H1 (cell line): ENCODE results near the gene FRZB. TPM values are rescaled to one million over a fixed set of nuclear protein-coding genes. Genes with fewer than 3 reads are reported as not detected.

Source experiments
- CTCF ChIA-PET: fragments of 300-600 bp; sonication (Branson Sonifier 250); formaldehyde crosslinking; loops from one replicate; lab custom pipeline; 2021; ENCODE audit not compliant: partially characterized antibody; lab: Charles Lee
- POLR2A ChIA-PET: fragments of 300-600 bp; sonication (Branson Sonifier 250); formaldehyde crosslinking; loops from one replicate; lab custom pipeline; 2021; ENCODE audit warnings: inconsistent platforms; ENCODE audit not compliant: partially characterized antibody; lab: Charles Lee
- DNase-seq, 2 experiments: peaks; one replicate each; pipeline versions ENCODE4 v3.0.0 to v3.0.0-alpha.2; 2010 to 2022; ENCODE audit warnings: low spot score in 2 of 2, low read depth in 1 of 2, mixed read lengths in 1 of 2
- FAIRE-seq: peaks from 2 replicates; lab custom pipeline; 2011; peaks lifted over from hg19 to GRCh38; lab: Jason Lieb, UNC
- H2AFZ ChIP-seq: 2 replicates; pipeline ENCODE4 v1.8.1; 2012; ENCODE audit warnings: low read length, inconsistent platforms
- H2AK5ac ChIP-seq: 2 replicates; pipeline ENCODE4 v1.6.1; 2013; ENCODE audit warnings: low read depth, low read length
- H2BK120ac ChIP-seq: replicated peaks from 2 replicates; pipeline ENCODE3; 2013; ENCODE audit warnings: low read depth, low read length, inconsistent platforms
- H2BK12ac ChIP-seq: 2 replicates; pipeline ENCODE4 v1.6.1; 2013; ENCODE audit warnings: low read depth, low read length
- H2BK15ac ChIP-seq: 2 replicates; pipeline ENCODE4 v1.6.1; 2013; ENCODE audit warnings: low read length
- H2BK20ac ChIP-seq: 2 replicates; pipeline ENCODE4 v1.6.1; 2013; ENCODE audit warnings: low read length
- H2BK5ac ChIP-seq: 2 replicates; pipeline ENCODE4 v1.6.1; 2013; ENCODE audit warnings: low read depth, low read length
- H3K14ac ChIP-seq: 2 replicates; pipeline ENCODE4 v1.6.1; 2013; ENCODE audit warnings: inconsistent platforms; ENCODE audit not compliant: insufficient read length
- H3K18ac ChIP-seq: 2 replicates; pipeline ENCODE4 v1.6.1; 2013; ENCODE audit warnings: low read length; ENCODE audit errors: extremely low read depth
- H3K23ac ChIP-seq: 2 replicates; pipeline ENCODE4 v1.6.1; 2013; ENCODE audit warnings: inconsistent platforms; ENCODE audit not compliant: insufficient read length
- H3K23me2 ChIP-seq: 2 replicates; pipeline ENCODE4 v1.6.1; 2013; ENCODE audit warnings: low read depth, low read length
- H3K27ac ChIP-seq: 2 replicates; pipeline ENCODE4 v1.6.1; 2011; ENCODE audit warnings: low read depth, low read length, inconsistent platforms
- H3K27me3 ChIP-seq, 4 experiments: replicated peaks in 1 of 4; 1 replicate in 1 of 4; 2 replicates in 3 of 4; pipeline versions ENCODE4 v1.6.1 to v1.8.1; 2011 to 2013; ENCODE audit warnings: low read length in 3 of 4, mild to moderate bottlenecking in 3 of 4, inconsistent platforms in 2 of 4, mixed read lengths in 2 of 4, moderate library complexity in 1 of 4; ENCODE audit not compliant: control insufficient read depth in 3 of 4, insufficient read depth in 3 of 4; ENCODE audit errors: extremely low read depth in 1 of 4
- H3K36me3 ChIP-seq, 4 experiments: 2 replicates each; pipeline versions ENCODE4 v1.6.1 to v1.8.1; 2011 to 2013; ENCODE audit warnings: mild to moderate bottlenecking in 4 of 4, low read length in 3 of 4, moderate library complexity in 2 of 4, control low read depth in 1 of 4, inconsistent platforms in 1 of 4; ENCODE audit not compliant: insufficient read depth in 4 of 4, control insufficient read depth in 2 of 4
- H3K4ac ChIP-seq: replicated peaks from 2 replicates; pipeline ENCODE3; 2013; ENCODE audit warnings: low read length, low read depth, mixed read lengths, inconsistent platforms; ENCODE audit not compliant: insufficient read length
- H3K4me1 ChIP-seq, 4 experiments: replicated peaks in 1 of 4; 1 replicate in 1 of 4; 2 replicates in 3 of 4; pipeline versions ENCODE4 v1.6.1 to v1.8.1; 2011 to 2013; ENCODE audit warnings: low read length in 3 of 4, inconsistent platforms in 2 of 4, mixed read lengths in 1 of 4; ENCODE audit not compliant: insufficient read depth in 4 of 4, control insufficient read depth in 3 of 4
- H3K4me2 ChIP-seq, 2 experiments: 2 replicates each; pipeline versions ENCODE4 v1.6.1 to v1.8.1; 2011 to 2013; ENCODE audit warnings: low read depth in 2 of 2, low read length in 2 of 2, control low read depth in 1 of 2, inconsistent platforms in 1 of 2, mild to moderate bottlenecking in 1 of 2; ENCODE audit not compliant: insufficient read depth in 1 of 2
- H3K4me3 ChIP-seq, 4 experiments: fragments of 200-600, 300-600 bp in 1 of 4; sonication (generic), shearing (Covaris generic), sonication (Bioruptor Twin) in 1 of 4; 2 replicates each; pipeline versions ENCODE4 v1.5.1 to v1.8.1; 2011 to 2016; ENCODE audit warnings: low read length in 4 of 4, low read depth in 3 of 4, control low read depth in 2 of 4, inconsistent platforms in 2 of 4, mild to moderate bottlenecking in 2 of 4, mixed read lengths in 1 of 4, moderate library complexity in 1 of 4; ENCODE audit not compliant: insufficient read depth in 2 of 4; ENCODE audit errors: extremely low read depth in 1 of 4
- H3K56ac ChIP-seq: replicated peaks from 2 replicates; pipeline ENCODE3; 2013; ENCODE audit warnings: low read depth, mild to moderate bottlenecking, mixed read lengths, low read length, inconsistent platforms; ENCODE audit not compliant: insufficient read length
- H3K79me1 ChIP-seq: 2 replicates; pipeline ENCODE4 v1.6.1; 2013; ENCODE audit warnings: low read depth, low read length, control low read depth
- H3K79me2 ChIP-seq, 2 experiments: 2 replicates each; pipeline versions ENCODE4 v1.6.1 to v1.8.1; 2012 to 2013; ENCODE audit warnings: low read length in 2 of 2, mild to moderate bottlenecking in 2 of 2, inconsistent platforms in 1 of 2; ENCODE audit not compliant: insufficient read depth in 2 of 2, control insufficient read depth in 1 of 2
- H3K9ac ChIP-seq, 4 experiments: replicated peaks in 1 of 4; 1 replicate in 1 of 4; 2 replicates in 3 of 4; pipeline versions ENCODE4 v1.6.1 to v1.8.1; 2011 to 2013; ENCODE audit warnings: low read depth in 3 of 4, low read length in 3 of 4, control low read depth in 2 of 4, mild to moderate bottlenecking in 2 of 4, moderate library complexity in 2 of 4, inconsistent platforms in 1 of 4; ENCODE audit errors: extremely low read depth in 1 of 4
- H3K9me3 ChIP-seq, 2 experiments: 2 replicates each; pipeline versions ENCODE4 v1.6.1 to v1.8.1; 2012 to 2013; ENCODE audit warnings: mild to moderate bottlenecking in 2 of 2, moderate library complexity in 2 of 2, control low read depth in 1 of 2, inconsistent platforms in 1 of 2, low read depth in 1 of 2, low read length in 1 of 2, mixed read lengths in 1 of 2; ENCODE audit not compliant: insufficient read depth in 2 of 2
- H4K20me1 ChIP-seq, 2 experiments: replicated peaks in 1 of 2; 2 replicates each; pipeline versions ENCODE3 to v1.8.1; 2011 to 2013; ENCODE audit warnings: inconsistent platforms in 2 of 2, low read length in 2 of 2, mild to moderate bottlenecking in 1 of 2; ENCODE audit not compliant: insufficient read depth in 2 of 2, control insufficient read depth in 1 of 2
- H4K5ac ChIP-seq: 2 replicates; pipeline ENCODE4 v1.6.1; 2013; ENCODE audit warnings: low read length, low read depth, mixed read lengths, inconsistent platforms; ENCODE audit not compliant: insufficient read length
- H4K8ac ChIP-seq: 2 replicates; pipeline ENCODE4 v1.8.0; 2013; ENCODE audit warnings: mild to moderate bottlenecking, moderate library complexity, low read length, inconsistent platforms; ENCODE audit not compliant: insufficient read depth; ENCODE audit errors: extremely low read depth
- H4K91ac ChIP-seq: replicated peaks from 2 replicates; pipeline ENCODE3; 2013; ENCODE audit warnings: low read length, mixed read lengths, inconsistent platforms; ENCODE audit not compliant: insufficient read length
- WGBS, 2 experiments: shearing (Covaris generic) in 1 of 2; methylation state at CpG; one replicate each; pipeline versions ENCODE4 v1.1.6 to v1.1.7; 2013 to 2015; ENCODE audit warnings: low lambda C conversion rate in 2 of 2, mixed read lengths in 2 of 2, inconsistent platforms in 1 of 2, low coverage in 1 of 2, missing lambda C conversion rate in 1 of 2; ENCODE audit not compliant: insufficient replicate concordance in 2 of 2, insufficient coverage in 1 of 2, insufficient read length in 1 of 2; ENCODE audit errors: extremely low coverage in 1 of 2, missing lambda C conversion rate in 1 of 2; 5-methylcytosine and 5-hydroxymethylcytosine counted together
- polyA plus RNA-seq, 7 experiments: library from polyadenylated mRNA; depleted of rRNA in 3 of 7; stranded (reverse) in 5 of 7; unstranded in 2 of 7; fragments of >200 nt in 5 of 7; fragments of 200-250 nt in 2 of 7; gene quantifications; 1 replicate in 5 of 7; 2 replicates in 1 of 7; 4 replicates in 1 of 7; pipeline versions ENCODE4 v1.2.1 to v1.2.3, GENCODE V29; 2011 to 2013; ENCODE audit warnings: missing spikeins in 2 of 7, mixed read lengths in 2 of 7
- total RNA-seq: library from RNA; stranded (reverse); fragmentation: NEBNext Ultra II Directional; extraction: Animal tissue kit (Norgen Biotek cat#: 25700); gene quantifications from 2 replicates; pipeline ENCODE4 v1.2.1, GENCODE V29; 2021
- TF ChIP-seq, protein P1 (sequence below): IDR thresholded peaks from 2 replicates; pipeline ENCODE4 v1.6.1; 2012; ENCODE audit warnings: low read length, inconsistent platforms

Gene FRZB
- total and polyA plus RNA-seq, 2 of the 8 experiments (the other 6 are each of a cell fraction or from before 2014, with no cell fraction given), result 4.4 to 4.6 TPM

GRCh38 chr2:182898718-182899117 lies 32.3 kb upstream of the FRZB start:
- Histone ChIP-seq H3K23me2 (no peaks in the 10 kb centered on the region), H4K5ac (no peak overlapping the region), H2AK5ac (no peak overlapping the region), H4K8ac (no peak overlapping the region), H3K4me1 (no peaks in the 10 kb centered on the region; a peak in 1 of 7 replicates), H3K4me2 (no peak overlapping the region), H4K20me1 (no peaks in the 10 kb centered on the region), H2BK5ac (no peak overlapping the region), H3K56ac (no peak overlapping the region), H3K27ac (no peak overlapping the region), H3K4me3 (no peak overlapping the region), H2BK15ac (no peak overlapping the region), H4K91ac (no peak overlapping the region), H3K36me3 (no peaks in the 10 kb centered on the region), H2BK120ac (no peak overlapping the region), H2BK12ac (no peak overlapping the region), H2AFZ (no peak overlapping the region), H3K14ac (no peak overlapping the region), H3K9me3 (no peaks in the 10 kb centered on the region), H3K79me2 (no peaks in the 10 kb centered on the region), H3K79me1 (no peaks in the 10 kb centered on the region), H3K9ac (no peak overlapping the region), H3K23ac (no peak overlapping the region), H2BK20ac (no peak overlapping the region), H3K27me3 (no peaks in the 10 kb centered on the region), H3K18ac (no peak overlapping the region), H3K4ac (no peak overlapping the region)
- DNase-seq (no peak), FAIRE-seq (no peak)
- ChIA-PET CTCF (interaction anchor here (0.6 to 2.0 kb wide), 7 partner anchors 17 to 1908 kb away, joined by 3 to 8 read pairs (median 4); no protein-coding TSS in a partner anchor), POLR2A (no interaction called here)
- 89% methylated on average over 1 of the region's 1 CpG; no CpG with 5 or more reads in 1 of the 2 experiments for WGBS, 2 experiments
- TF ChIP-seq, protein P1, sequence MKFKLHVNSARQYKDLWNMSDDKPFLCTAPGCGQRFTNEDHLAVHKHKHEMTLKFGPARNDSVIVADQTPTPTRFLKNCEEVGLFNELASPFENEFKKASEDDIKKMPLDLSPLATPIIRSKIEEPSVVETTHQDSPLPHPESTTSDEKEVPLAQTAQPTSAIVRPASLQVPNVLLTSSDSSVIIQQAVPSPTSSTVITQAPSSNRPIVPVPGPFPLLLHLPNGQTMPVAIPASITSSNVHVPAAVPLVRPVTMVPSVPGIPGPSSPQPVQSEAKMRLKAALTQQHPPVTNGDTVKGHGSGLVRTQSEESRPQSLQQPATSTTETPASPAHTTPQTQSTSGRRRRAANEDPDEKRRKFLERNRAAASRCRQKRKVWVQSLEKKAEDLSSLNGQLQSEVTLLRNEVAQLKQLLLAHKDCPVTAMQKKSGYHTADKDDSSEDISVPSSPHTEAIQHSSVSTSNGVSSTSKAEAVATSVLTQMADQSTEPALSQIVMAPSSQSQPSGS, result no peak
